Esophagus squamous epithelium (tissue), 4 donors: ENCODE data around the gene SHANK2.

Source experiments
- POLR2A ChIP-seq, 4 donors: fragments of 450-650 bp; IDR thresholded peaks; one replicate each; pipeline ENCODE4 v1.6.1; 2017; ENCODE audit warnings: antibody characterized with exemption in 4 of 4, mild to moderate bottlenecking in 4 of 4, moderate library complexity in 3 of 4
- TF ChIP-seq, protein P1 (sequence below), 6 experiments: fragments of 450-650 bp in 4 of 6; fragments of 200-600 bp in 2 of 6; sonication (generic) in 2 of 6; IDR thresholded peaks; one replicate each; pipeline ENCODE4 v1.5.1; 2016 to 2019; ENCODE audit warnings: antibody characterized with exemption in 6 of 6, mild to moderate bottlenecking in 4 of 6, moderate library complexity in 4 of 6

DNA sequence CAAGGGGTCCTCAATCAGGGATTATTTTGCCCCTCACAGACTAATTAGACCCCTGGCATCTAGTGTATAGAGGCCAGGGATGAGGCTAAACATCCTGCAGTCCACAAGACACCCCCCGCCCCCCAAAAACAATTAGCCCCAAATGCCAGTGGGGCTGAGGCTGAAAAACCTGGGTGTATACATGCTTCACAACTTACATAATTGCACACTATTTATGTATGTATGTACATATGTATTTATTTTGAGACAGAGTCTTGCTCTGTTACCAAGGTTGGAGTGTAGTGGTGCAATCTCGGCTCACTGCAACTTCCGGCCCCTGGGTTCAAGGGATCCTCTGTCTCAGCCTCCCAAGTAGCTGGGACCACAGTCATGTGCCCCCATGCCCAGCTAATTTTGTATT, 28.8 kb upstream of the SHANK2 start:
- TF ChIP-seq, protein P1, sequence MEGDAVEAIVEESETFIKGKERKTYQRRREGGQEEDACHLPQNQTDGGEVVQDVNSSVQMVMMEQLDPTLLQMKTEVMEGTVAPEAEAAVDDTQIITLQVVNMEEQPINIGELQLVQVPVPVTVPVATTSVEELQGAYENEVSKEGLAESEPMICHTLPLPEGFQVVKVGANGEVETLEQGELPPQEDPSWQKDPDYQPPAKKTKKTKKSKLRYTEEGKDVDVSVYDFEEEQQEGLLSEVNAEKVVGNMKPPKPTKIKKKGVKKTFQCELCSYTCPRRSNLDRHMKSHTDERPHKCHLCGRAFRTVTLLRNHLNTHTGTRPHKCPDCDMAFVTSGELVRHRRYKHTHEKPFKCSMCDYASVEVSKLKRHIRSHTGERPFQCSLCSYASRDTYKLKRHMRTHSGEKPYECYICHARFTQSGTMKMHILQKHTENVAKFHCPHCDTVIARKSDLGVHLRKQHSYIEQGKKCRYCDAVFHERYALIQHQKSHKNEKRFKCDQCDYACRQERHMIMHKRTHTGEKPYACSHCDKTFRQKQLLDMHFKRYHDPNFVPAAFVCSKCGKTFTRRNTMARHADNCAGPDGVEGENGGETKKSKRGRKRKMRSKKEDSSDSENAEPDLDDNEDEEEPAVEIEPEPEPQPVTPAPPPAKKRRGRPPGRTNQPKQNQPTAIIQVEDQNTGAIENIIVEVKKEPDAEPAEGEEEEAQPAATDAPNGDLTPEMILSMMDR (IDR thresholded peaks at IDR 0.05), result no peak
- no peak for TF ChIP-seq POLR2A (IDR thresholded peaks at IDR 0.05)
